ENCODE data around the gene GFER. TPM values are rescaled to one million over a fixed set of nuclear protein-coding genes. Genes with fewer than 3 reads are reported as not detected.

Gene GFER
- total and polyA plus RNA-seq, 3 donors from 2014 or later = 25.7 to 40.0 (median 25.8) TPM

GRCh38 chr16:2025251-2025650, 41.3 kb downstream of the GFER start:
- Histone ChIP-seq H3K9me3 (no peaks in the 10 kb centered on the region), H3K27ac (no peak overlapping the region), H3K4me1 (peaks cover 26% of the 10 kb centered on the region), H3K36me3 (ENCODE audit: low read depth, missing control alignments) (no peaks in the 10 kb centered on the region), H3K4me3 (no peak overlapping the region), H3K27me3 (no peaks in the 10 kb centered on the region)
- no peak for DNase-seq
- 91 to 94% methylated on average over 9 to 14 of the region's 14 CpGs for WGBS, 2 donors
- intact Hi-C loops (cut with DNase I; ENCODE audit: low total_unique reads) = loop anchor here (5.0 to 10.0 kb wide), 2 partner anchors 60 to 117 kb away; no protein-coding TSS in a partner anchor
- TF ChIP-seq CTCF (IDR thresholded peaks at IDR 0.05) = no peak
- no peak for TF ChIP-seq POLR2A (IDR thresholded peaks at IDR 0.05)

GRCh38 chr16:2025878-2026460, 42.0 kb downstream of the GFER start:
- intact Hi-C loops (cut with DNase I; ENCODE audit: low total_unique reads) = loop anchor here (5.0 to 10.0 kb wide), 2 partner anchors 59 to 116 kb away; no protein-coding TSS in a partner anchor
- TF ChIP-seq POLR2A (IDR thresholded peaks at IDR 0.05) = no peak
- no peak for TF ChIP-seq CTCF (IDR thresholded peaks at IDR 0.05)
- WGBS, 2 donors = 65 to 76% methylated on average over 14 to 16 of the region's 16 CpGs
- H3K36me3 ChIP-seq (ENCODE audit: low read depth, missing control alignments) = no peaks in the 10 kb centered on the region
- peak overlapping the region; percentile 57 to 63 for H3K27ac ChIP-seq
- H3K9me3 ChIP-seq = no peaks in the 10 kb centered on the region
- DNase-seq = no peak
- no peaks in the 10 kb centered on the region for H3K27me3 ChIP-seq
- peak overlapping the region in 1 of 2 donors; percentile 40 for H3K4me3 ChIP-seq
- peaks cover 20% of the 10 kb centered on the region for H3K4me1 ChIP-seq

- intact Hi-C loops (cut with DNase I; ENCODE audit: low total_unique reads) = loop anchor here (5.0 to 10.0 kb wide), 2 partner anchors 58 to 116 kb away; no protein-coding TSS in a partner anchor
- Histone ChIP-seq H3K9me3 (no peaks in the 10 kb centered on the region), H3K27me3 (no peaks in the 10 kb centered on the region), H3K4me1 (peaks cover 20% of the 10 kb centered on the region), H3K4me3 (peak within 1 kb of the TSS; percentile 62), H3K36me3 (ENCODE audit: low read depth, missing control alignments) (no peaks in the 10 kb centered on the region), H3K27ac (peak within 1 kb of the TSS; percentile 57 to 64)
- WGBS, 2 donors = 17 to 60% methylated on average over 1 to 29 of the region's 59 CpGs
- TF ChIP-seq POLR2A (IDR thresholded peaks at IDR 0.05) (no peak), CTCF (IDR thresholded peaks at IDR 0.05) (no peak)
- DNase-seq = peak; percentile 50
Measured at GRCh38 chr16:2026461-2027023, 42.5 kb downstream of the GFER start, which contains the start of gene NHERF2. Gene NHERF2 (plus strand): TSS chr16:2026902. CDS start chr16:2027006, 104 bp downstream.

GRCh38 chr16:2027024-2028010, 43.3 kb downstream of the GFER start:
- TF ChIP-seq CTCF (IDR thresholded peaks at IDR 0.05) (no peak), POLR2A (IDR thresholded peaks at IDR 0.05) (no peak)
- H3K27me3 ChIP-seq = no peaks in the 10 kb centered on the region
- intact Hi-C loops (cut with DNase I; ENCODE audit: low total_unique reads) = loop anchor here (5.0 to 10.0 kb wide), 2 partner anchors 57 to 115 kb away; no protein-coding TSS in a partner anchor
- no peaks in the 10 kb centered on the region for H3K36me3 ChIP-seq (ENCODE audit: low read depth, missing control alignments)
- 11 to 50% methylated on average over 1 to 40 of the region's 76 CpGs for WGBS, 2 donors
- H3K27ac ChIP-seq = peak overlapping the region in 1 of 2 donors; percentile 64
- peaks cover 22% of the 10 kb centered on the region for H3K4me1 ChIP-seq
- DNase-seq = peak; percentile 28
- no peaks in the 10 kb centered on the region for H3K9me3 ChIP-seq
- peak overlapping the region; percentile 62 for H3K4me3 ChIP-seq

Measured in testis (tissue), 3 donors.